Tibial nerve (tissue), 4 donors: Measurements from ENCODE around the gene SPRY2. TPM values are rescaled to one million over a fixed set of nuclear protein-coding genes. Genes with fewer than 3 reads are reported as not detected.
A peak's percentile ranks its signal among the peaks of the same experiment; 100 is the strongest.

Source experiments
- DNase-seq, 2 donors: peaks; one replicate each; pipeline ENCODE4 v3.0.0-alpha.2; 2019; ENCODE audit warnings: low spot score in 2 of 2
- H3K27ac ChIP-seq, 4 donors: fragments of 200-600 bp; sonication (generic) in 3 of 4; one replicate each; pipeline ENCODE4 v1.5.1; 2017 to 2019; ENCODE audit warnings: mild to moderate bottlenecking in 1 of 4
- H3K27me3 ChIP-seq, 2 donors: fragments of 200-600 bp; sonication (generic) in 1 of 2; one replicate each; pipeline versions ENCODE4 v1.5.1 to v1.6.0; 2017 to 2019
- H3K36me3 ChIP-seq, 3 donors: fragments of 200-600 bp; sonication (generic); one replicate each; pipeline ENCODE4 v1.5.1; 2018 to 2019
- H3K4me1 ChIP-seq, 4 donors: fragments of 200-600 bp; sonication (generic) in 3 of 4; one replicate each; pipeline ENCODE4 v1.5.1; 2017 to 2019
- H3K4me3 ChIP-seq, 4 donors: fragments of 200-600 bp; sonication (generic) in 3 of 4; one replicate each; pipeline ENCODE4 v1.5.1; 2017 to 2019; ENCODE audit warnings: mild to moderate bottlenecking in 1 of 4, moderate library complexity in 1 of 4
- H3K9me3 ChIP-seq, 4 donors: fragments of 200-600 bp; sonication (generic) in 3 of 4; one replicate each; pipeline ENCODE4 v1.5.1; 2017 to 2019
- CTCF ChIP-seq, 5 experiments: fragments of 200-600 bp in 3 of 5; fragments of 450-650 bp in 2 of 5; sonication (generic) in 3 of 5; IDR thresholded peaks; one replicate each; pipeline ENCODE4 v1.5.1; 2016 to 2019; ENCODE audit warnings: antibody characterized with exemption in 5 of 5, mild to moderate bottlenecking in 3 of 5, moderate library complexity in 2 of 5
- EP300 ChIP-seq, 2 donors: sonication (generic); formaldehyde crosslinking; IDR thresholded peaks; one replicate each; pipeline ENCODE4 v1.6.1; 2017; ENCODE audit warnings: antibody characterized with exemption in 2 of 2, mild to moderate bottlenecking in 1 of 2
- POLR2A ChIP-seq, 2 donors: fragments of 450-650 bp; IDR thresholded peaks; one replicate each; pipeline ENCODE4 v1.6.1; 2017; ENCODE audit warnings: antibody characterized with exemption in 2 of 2, mild to moderate bottlenecking in 2 of 2, moderate library complexity in 2 of 2
- WGBS, 2 donors: methylation state at CpG; one replicate each; pipeline ENCODE4 v1.1.5; 2018; 5-methylcytosine and 5-hydroxymethylcytosine counted together
- total RNA-seq, 4 donors: library from RNA; depleted of rRNA; stranded (reverse); fragments of >200 nt; gene quantifications; one replicate each; pipeline ENCODE4 v1.1.0, GENCODE V29; 2016

The SPRY2 gene
- total RNA-seq, 4 donors from 2014 or later = 80.4 to 122 (median 92.5) TPM

- WGBS, 2 donors = 97 to 100% methylated on average over 1 of the region's 1 CpG
Observed at GRCh38 chr13:80313668-80314256, 27.2 kb downstream of the SPRY2 start.

GRCh38 chr13:80312967-80313366, 28.0 kb downstream of the SPRY2 start:
- Histone ChIP-seq H3K27ac (no peak overlapping the region), H3K27me3 (no peaks in the 10 kb centered on the region), H3K4me3 (no peak overlapping the region), H3K4me1 (peaks cover 0 to 7% (median 0%) of the 10 kb centered on the region in 4 donors), H3K36me3 (peaks cover 0 to 6% (median 0%) of the 10 kb centered on the region in 3 donors), H3K9me3 (no peaks in the 10 kb centered on the region)
- WGBS, 2 donors = 62 to 67% methylated on average over 3 of the region's 3 CpGs
- no peak for TF ChIP-seq EP300 (IDR thresholded peaks at IDR 0.05)
- TF ChIP-seq CTCF (IDR thresholded peaks at IDR 0.05) = no peak
- no peak for TF ChIP-seq POLR2A (IDR thresholded peaks at IDR 0.05)
- no peak for DNase-seq

More at GRCh38 chr13:80313668-80314256, 27.2 kb downstream of the SPRY2 start:
- H3K27me3 ChIP-seq = no peaks in the 10 kb centered on the region
- TF ChIP-seq CTCF (IDR thresholded peaks at IDR 0.05) (no peak), POLR2A (IDR thresholded peaks at IDR 0.05) (no peak), EP300 (IDR thresholded peaks at IDR 0.05) (no peak)
- H3K4me1 ChIP-seq = peaks cover 0 to 7% (median 0%) of the 10 kb centered on the region in 4 donors
- no peak overlapping the region for H3K4me3 ChIP-seq
- no peak for DNase-seq
- no peak overlapping the region for H3K27ac ChIP-seq
- H3K9me3 ChIP-seq = peaks cover 0 to 3% (median 0%) of the 10 kb centered on the region in 4 donors
- H3K36me3 ChIP-seq = peaks cover 0 to 10% (median 0%) of the 10 kb centered on the region in 3 donors

GRCh38 chr13:80312012-80312704, 28.8 kb downstream of the SPRY2 start:
- no peak for TF ChIP-seq EP300 (IDR thresholded peaks at IDR 0.05)
- no peak for TF ChIP-seq CTCF (IDR thresholded peaks at IDR 0.05)
- TF ChIP-seq POLR2A (IDR thresholded peaks at IDR 0.05) = no peak
- 62 to 64% methylated on average over 5 of the region's 5 CpGs for WGBS, 2 donors
- Histone ChIP-seq H3K36me3 (peaks cover 0 to 6% (median 0%) of the 10 kb centered on the region in 3 donors), H3K27ac (no peak overlapping the region), H3K27me3 (no peaks in the 10 kb centered on the region), H3K4me3 (no peak overlapping the region), H3K9me3 (no peaks in the 10 kb centered on the region), H3K4me1 (peaks cover 0 to 14% (median 3%) of the 10 kb centered on the region in 4 donors)
- no peak for DNase-seq

- Histone ChIP-seq H3K4me3 (no peak overlapping the region), H3K36me3 (peaks cover 0 to 6% (median 0%) of the 10 kb centered on the region in 3 donors), H3K4me1 (peaks cover 0 to 34% (median 5%) of the 10 kb centered on the region in 4 donors), H3K27ac (no peak overlapping the region), H3K9me3 (no peaks in the 10 kb centered on the region), H3K27me3 (no peaks in the 10 kb centered on the region)
- DNase-seq = no peak
- WGBS, 2 donors = 85 to 88% methylated on average over 3 of the region's 3 CpGs
- TF ChIP-seq EP300 (IDR thresholded peaks at IDR 0.05) (no peak), CTCF (IDR thresholded peaks at IDR 0.05) (no peak), POLR2A (IDR thresholded peaks at IDR 0.05) (no peak)
Observed at GRCh38 chr13:80309926-80310325, 31.0 kb downstream of the SPRY2 start.

- Histone ChIP-seq H3K4me3 (no peak overlapping the region), H3K9me3 (no peaks in the 10 kb centered on the region), H3K4me1 (peaks cover 0 to 33% (median 5%) of the 10 kb centered on the region in 4 donors), H3K36me3 (peaks cover 0 to 6% (median 0%) of the 10 kb centered on the region in 3 donors), H3K27ac (peak overlapping the region in 2 of 4 donors; percentile 20 to 46), H3K27me3 (no peaks in the 10 kb centered on the region)
- WGBS, 2 donors = 27 to 35% methylated on average over 9 of the region's 9 CpGs
- TF ChIP-seq CTCF (IDR thresholded peaks at IDR 0.05) (no peak), POLR2A (IDR thresholded peaks at IDR 0.05) (no peak), EP300 (IDR thresholded peaks at IDR 0.05) (no peak)
- DNase-seq = no peak
Observed at GRCh38 chr13:80307401-80307987, 33.4 kb downstream of the SPRY2 start.
